DND-41 (cell line): ENCODE measurements around the gene B4GALT4.

ENCODE experiments used
- ATAC-seq: fragments of 200-7000 bp; cut with Tn5 transposase; 3 replicates; pipeline ENCODE4 v1.9.1; 2021; ENCODE audit warnings: low read depth; ENCODE audit not compliant: insufficient read depth
- DNase-seq: peaks from one replicate; pipeline ENCODE4 v3.0.0-alpha.2; 2020
- H2AFZ ChIP-seq: 2 replicates; pipeline ENCODE4 v1.6.0; 2012; ENCODE audit warnings: low read depth, low read length
- H3K27ac ChIP-seq: 2 replicates; pipeline ENCODE4 v1.5.1; 2012; ENCODE audit warnings: low read length, inconsistent platforms
- H3K27me3 ChIP-seq: fragments of 200-600 bp; sonication (generic); 2 replicates; pipeline ENCODE4 v1.6.0; 2012; ENCODE audit warnings: low read length, mild to moderate bottlenecking, inconsistent platforms; ENCODE audit not compliant: insufficient read depth, poor library complexity
- H3K36me3 ChIP-seq: 2 replicates; pipeline ENCODE4 v1.5.1; 2012; ENCODE audit warnings: low read length, inconsistent platforms; ENCODE audit not compliant: insufficient read depth
- H3K4me1 ChIP-seq: 2 replicates; pipeline ENCODE4 v1.5.1; 2012; ENCODE audit warnings: mild to moderate bottlenecking, low read length; ENCODE audit not compliant: insufficient read depth
- H3K4me2 ChIP-seq: 2 replicates; pipeline ENCODE4 v1.6.0; 2012; ENCODE audit warnings: mild to moderate bottlenecking, moderate library complexity, low read length, inconsistent platforms; ENCODE audit not compliant: insufficient read depth
- H3K4me3 ChIP-seq, 2 experiments: fragments of 200-600 bp in 1 of 2; shearing (Covaris generic) in 1 of 2; 2 replicates each; pipeline ENCODE4 v1.5.1; 2012 to 2016; ENCODE audit warnings: inconsistent platforms in 2 of 2, low read length in 2 of 2, mild to moderate bottlenecking in 2 of 2, low read depth in 1 of 2, moderate library complexity in 1 of 2
- H3K79me2 ChIP-seq: 2 replicates; pipeline ENCODE4 v1.6.0; 2012; ENCODE audit warnings: low read length, inconsistent platforms; ENCODE audit not compliant: insufficient read depth
- H3K9ac ChIP-seq: 2 replicates; pipeline ENCODE4 v1.6.0; 2012; ENCODE audit warnings: low read depth, mild to moderate bottlenecking, inconsistent platforms, low read length, moderate library complexity
- H3K9me3 ChIP-seq: 2 replicates; pipeline ENCODE4 v1.5.1; 2012; ENCODE audit warnings: low read length, moderate library complexity, mild to moderate bottlenecking, inconsistent platforms; ENCODE audit not compliant: insufficient read depth, severe bottlenecking
- H4K20me1 ChIP-seq: 2 replicates; pipeline ENCODE4 v1.6.0; 2012; ENCODE audit warnings: low read length; ENCODE audit not compliant: insufficient read depth
- CTCF ChIP-seq: IDR thresholded peaks from 2 replicates; pipeline ENCODE4 v1.5.1; 2012; ENCODE audit warnings: borderline replicate concordance, low read length, moderate library complexity, mild to moderate bottlenecking; ENCODE audit not compliant: poor library complexity, severe bottlenecking; ENCODE audit errors: extremely low read depth
- EZH2 ChIP-seq: IDR thresholded peaks from 3 replicates; pipeline ENCODE4 v1.6.1; 2012; ENCODE audit warnings: borderline replicate concordance, low read depth, mild to moderate bottlenecking, moderate library complexity, low read length, inconsistent platforms; ENCODE audit not compliant: severe bottlenecking

Gene B4GALT4

DNA sequence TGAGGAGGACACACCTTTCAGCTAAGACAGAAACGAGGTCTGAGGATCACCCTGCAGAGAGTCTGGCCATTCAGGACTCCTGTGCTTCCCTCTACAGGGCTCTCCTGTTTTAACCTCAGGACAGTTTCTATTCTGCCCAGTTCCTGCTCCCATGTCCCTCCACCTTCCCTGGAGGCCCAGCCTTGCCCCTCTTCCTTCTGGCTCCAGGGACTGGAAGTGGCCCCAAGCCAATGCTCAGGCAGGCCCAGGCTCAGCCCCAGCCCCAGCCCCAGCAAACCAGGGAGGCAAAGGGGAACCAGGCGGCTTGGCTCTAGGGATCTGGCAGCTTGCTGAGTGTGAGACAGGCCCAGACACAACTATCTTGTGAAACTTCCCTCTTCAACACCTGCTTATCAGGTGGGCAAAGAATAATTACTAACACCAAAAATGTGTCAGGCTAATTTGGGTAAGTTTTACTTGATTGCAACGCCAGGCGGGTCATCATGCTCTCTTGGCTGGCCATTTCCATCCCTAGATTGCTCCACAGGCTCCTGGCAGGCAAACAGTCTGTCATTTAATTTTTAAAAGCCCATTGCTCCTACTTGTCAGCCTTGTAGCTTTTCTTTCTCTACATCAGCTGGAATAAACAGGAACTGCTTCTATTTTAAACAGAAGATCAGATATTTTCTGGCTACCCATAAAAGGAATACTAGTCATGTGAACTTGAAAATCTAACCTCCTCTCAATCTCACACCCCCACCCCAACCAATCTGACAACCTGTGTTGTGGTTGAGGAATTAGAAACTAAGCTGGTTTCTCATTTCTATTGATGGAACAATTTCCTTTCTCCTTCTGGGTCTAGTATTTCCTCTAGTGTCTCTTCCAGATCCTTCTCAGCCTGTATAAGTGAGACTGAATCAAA is 33.8 kb downstream of the B4GALT4 start:
- no peak overlapping the region for H3K9ac ChIP-seq
- no peak overlapping the region for H3K4me3 ChIP-seq
- H4K20me1 ChIP-seq = no peaks in the 10 kb centered on the region
- H3K9me3 ChIP-seq = no peaks in the 10 kb centered on the region
- H3K4me2 ChIP-seq = no peak overlapping the region
- ATAC-seq (no peak), DNase-seq (no peak)
- TF ChIP-seq EZH2 (no peak), CTCF (no peak)
- H3K4me1 ChIP-seq = no peaks in the 10 kb centered on the region
- H3K79me2 ChIP-seq = no peaks in the 10 kb centered on the region
- H3K36me3 ChIP-seq = peaks cover 14% of the 10 kb centered on the region; the same call in 1 of the 2 replicates
- H3K27me3 ChIP-seq = no peaks in the 10 kb centered on the region
- H2AFZ ChIP-seq = no peak overlapping the region
- H3K27ac ChIP-seq = no peak overlapping the region

GRCh38 chr3:119205685-119206084 is 35.0 kb downstream of the B4GALT4 start:
- H2AFZ ChIP-seq = no peak overlapping the region
- no peak for DNase-seq
- H3K27me3 ChIP-seq = no peaks in the 10 kb centered on the region

GRCh38 chr3:119205209-119205608 is 35.5 kb downstream of the B4GALT4 start:
- no peaks in the 10 kb centered on the region for H4K20me1 ChIP-seq
- no peak overlapping the region for H3K4me2 ChIP-seq
- no peaks in the 10 kb centered on the region for H3K27me3 ChIP-seq
- no peaks in the 10 kb centered on the region for H3K4me1 ChIP-seq
- H3K4me3 ChIP-seq = no peak overlapping the region
- H3K36me3 ChIP-seq = peaks cover 4% of the 10 kb centered on the region; the same call in 1 of the 2 replicates
- TF ChIP-seq EZH2 = no peak
- TF ChIP-seq CTCF = no peak
- no peaks in the 10 kb centered on the region for H3K9me3 ChIP-seq
- no peaks in the 10 kb centered on the region for H3K79me2 ChIP-seq
- ATAC-seq (no peak), DNase-seq (no peak)
- H3K27ac ChIP-seq = no peak overlapping the region
- no peak overlapping the region for H3K9ac ChIP-seq
- no peak overlapping the region for H2AFZ ChIP-seq

More at GRCh38 chr3:119205685-119206084, 35.0 kb downstream of the B4GALT4 start:
- TF ChIP-seq CTCF (no peak), EZH2 (no peak)
- Histone ChIP-seq H3K9ac (no peak overlapping the region), H3K27ac (no peak overlapping the region), H3K4me2 (no peak overlapping the region), H4K20me1 (no peaks in the 10 kb centered on the region), H3K4me1 (no peaks in the 10 kb centered on the region), H3K36me3 (peaks cover 8% of the 10 kb centered on the region; the same call in 1 of the 2 replicates), H3K79me2 (no peaks in the 10 kb centered on the region), H3K9me3 (no peaks in the 10 kb centered on the region), H3K4me3 (no peak overlapping the region)
- no peak for ATAC-seq
